ENCODE data around the gene ACVR2A.

GRCh38 chr2:147976102-147976501, 131.3 kb downstream of the ACVR2A start:
- TF ChIP-seq POLR2A (IDR thresholded peaks at IDR 0.05) = no peak
- TF ChIP-seq, protein P1, sequence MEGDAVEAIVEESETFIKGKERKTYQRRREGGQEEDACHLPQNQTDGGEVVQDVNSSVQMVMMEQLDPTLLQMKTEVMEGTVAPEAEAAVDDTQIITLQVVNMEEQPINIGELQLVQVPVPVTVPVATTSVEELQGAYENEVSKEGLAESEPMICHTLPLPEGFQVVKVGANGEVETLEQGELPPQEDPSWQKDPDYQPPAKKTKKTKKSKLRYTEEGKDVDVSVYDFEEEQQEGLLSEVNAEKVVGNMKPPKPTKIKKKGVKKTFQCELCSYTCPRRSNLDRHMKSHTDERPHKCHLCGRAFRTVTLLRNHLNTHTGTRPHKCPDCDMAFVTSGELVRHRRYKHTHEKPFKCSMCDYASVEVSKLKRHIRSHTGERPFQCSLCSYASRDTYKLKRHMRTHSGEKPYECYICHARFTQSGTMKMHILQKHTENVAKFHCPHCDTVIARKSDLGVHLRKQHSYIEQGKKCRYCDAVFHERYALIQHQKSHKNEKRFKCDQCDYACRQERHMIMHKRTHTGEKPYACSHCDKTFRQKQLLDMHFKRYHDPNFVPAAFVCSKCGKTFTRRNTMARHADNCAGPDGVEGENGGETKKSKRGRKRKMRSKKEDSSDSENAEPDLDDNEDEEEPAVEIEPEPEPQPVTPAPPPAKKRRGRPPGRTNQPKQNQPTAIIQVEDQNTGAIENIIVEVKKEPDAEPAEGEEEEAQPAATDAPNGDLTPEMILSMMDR (IDR thresholded peaks at IDR 0.05) = no peak

Measured in right lobe of liver (tissue), 4 donors.